NCI-H1436 (cell line): ENCODE measurements around the gene DALRD3.

Experiments
- DNase-seq: peaks from one replicate; lab custom pipeline; 2025; lab: John Stamatoyannopoulos, UW

Gene DALRD3

DNA sequence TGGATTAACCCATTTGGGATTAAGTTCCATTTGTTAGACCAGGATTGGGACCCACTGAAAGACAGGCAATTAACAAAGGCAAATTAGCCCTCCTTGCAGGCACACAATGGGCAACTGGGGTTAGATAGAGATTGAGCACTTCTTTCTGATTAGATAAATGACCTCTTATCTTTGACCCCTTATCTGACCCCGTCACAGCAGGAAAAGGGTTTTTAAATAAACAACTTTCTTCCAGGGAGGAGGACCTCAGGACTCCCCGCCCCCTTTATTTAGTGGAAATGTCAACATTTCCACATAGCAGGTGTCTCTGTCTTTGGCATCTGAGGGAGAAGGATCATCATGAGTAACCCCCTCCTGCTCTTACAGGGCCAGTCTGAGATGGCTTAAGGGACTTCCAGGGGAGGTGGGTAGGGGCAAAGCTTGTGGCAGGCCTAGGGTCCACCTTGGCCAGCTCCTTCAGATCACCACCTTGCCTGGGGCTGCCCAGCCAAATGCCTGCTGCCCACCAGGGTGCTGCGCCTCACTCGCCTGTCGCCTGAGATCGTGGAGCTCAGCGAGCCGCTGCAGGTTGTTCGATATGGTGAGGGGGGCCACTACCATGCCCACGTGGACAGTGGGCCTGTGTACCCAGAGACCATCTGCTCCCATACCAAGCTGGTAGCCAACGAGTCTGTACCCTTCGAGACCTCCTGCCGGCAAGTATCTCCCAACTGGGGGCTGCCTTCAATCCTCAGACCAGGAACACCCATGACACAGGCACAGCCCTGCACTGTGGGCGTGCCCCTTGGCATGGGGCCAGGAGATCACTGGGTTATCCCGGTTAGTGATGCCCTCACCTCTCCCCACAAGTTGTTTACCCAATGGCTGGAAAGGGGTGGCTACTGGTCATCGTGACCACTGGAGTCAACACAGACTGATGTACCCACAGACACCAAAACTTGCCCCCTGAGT, 13.8 kb downstream of the DALRD3 start:
- DNase-seq = no peak

DNA sequence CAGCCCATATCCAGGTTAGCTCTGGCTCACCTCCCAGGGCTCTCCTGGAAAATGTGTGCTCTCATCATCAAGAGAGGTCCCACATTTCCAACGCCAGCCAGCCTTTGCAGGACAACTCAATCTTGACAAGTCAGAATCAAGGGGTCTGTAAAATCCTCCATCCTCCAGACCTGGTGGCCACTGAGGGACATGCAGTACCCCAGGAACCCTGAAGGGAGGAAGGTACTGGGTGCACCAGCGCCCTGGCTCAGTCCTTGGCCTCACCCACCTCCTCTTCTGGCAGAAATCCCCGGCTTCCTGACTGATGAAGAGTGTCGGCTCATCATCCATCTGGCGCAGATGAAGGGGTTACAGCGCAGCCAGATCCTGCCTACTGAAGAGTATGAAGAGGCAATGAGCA, 17.2 kb downstream of the DALRD3 start:
- no peak for DNase-seq

DNA sequence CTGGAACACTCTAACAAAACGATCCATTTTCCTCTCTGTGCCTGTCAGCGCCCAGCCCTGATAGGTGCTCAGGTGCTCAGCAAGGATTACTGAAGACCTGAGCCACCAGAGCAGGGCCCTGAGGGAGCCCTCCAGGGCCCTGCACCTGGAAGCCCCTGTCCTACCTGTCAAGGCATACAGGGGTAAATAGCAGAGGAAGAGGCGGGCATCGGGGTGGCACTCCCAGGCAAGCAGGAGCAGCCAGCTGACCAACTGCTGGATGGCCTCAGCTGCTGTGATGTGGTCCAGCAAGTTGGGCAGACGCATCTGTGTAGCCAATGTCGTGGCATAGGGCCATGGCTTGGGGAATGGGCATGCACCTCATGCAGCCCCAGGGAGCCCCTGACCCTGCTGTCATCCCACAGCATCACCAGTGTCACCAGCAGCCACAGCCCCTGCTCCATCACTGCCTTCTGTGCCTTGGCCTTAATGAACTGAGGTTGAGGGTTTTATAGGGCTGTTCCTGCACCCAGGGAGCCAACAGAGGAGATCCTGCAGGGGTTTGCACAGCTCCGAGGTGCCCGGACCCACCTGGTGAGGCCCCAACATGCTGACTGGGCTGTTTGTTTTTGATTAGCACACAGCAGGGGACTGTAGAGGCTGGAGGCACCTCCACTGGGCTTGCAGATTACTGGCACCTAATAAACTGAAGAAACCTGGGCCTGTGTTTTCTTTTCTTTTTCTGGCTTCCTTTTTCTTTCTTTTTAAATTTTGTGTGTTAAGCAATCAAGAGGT, 19.1 kb downstream of the DALRD3 start:
- DNase-seq = no peak

DNA sequence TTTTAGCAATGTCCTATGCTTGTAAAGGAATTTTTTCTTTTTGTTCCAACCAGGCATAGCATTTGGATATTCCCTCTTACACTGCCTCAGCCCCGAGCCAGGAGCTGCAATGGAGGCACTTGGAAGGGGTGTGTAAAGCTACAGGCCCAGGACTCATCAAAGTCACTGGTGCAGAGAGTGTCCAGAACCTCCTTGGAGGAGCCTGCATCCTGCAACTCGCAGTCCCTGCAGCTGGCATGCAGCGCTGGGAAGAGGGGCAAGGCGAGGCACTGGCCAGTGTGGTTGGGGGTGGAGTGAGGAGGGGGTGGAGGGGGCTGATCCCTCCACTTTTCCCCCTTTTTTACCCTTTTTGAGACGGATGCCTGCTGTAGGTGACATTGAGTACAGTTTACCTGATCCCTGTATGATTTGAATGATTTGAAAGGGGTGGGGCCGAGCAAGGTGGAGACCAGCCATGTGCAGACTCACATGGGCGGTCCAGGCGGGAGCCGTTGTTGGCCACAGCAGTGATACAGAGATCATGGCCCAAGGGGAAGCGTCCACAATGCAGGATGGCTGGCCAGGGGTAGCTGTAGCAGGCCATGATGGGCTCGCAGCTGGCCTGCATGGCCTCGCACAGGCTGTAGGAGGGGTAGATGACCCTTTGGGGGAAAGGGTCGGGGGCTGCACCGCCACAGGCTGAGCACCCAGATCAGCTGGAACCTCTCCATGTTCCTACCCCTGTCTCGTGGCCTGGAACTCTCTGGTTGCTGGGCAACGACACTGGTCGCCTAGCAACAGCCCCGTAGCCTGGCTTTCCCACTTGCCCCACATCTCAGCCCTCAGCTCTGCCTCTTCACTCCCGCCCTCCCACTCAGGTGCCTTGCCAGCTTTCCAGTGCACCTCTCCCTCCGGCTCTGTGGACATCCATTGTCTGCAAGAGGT, 20.4 kb downstream of the DALRD3 start:
- DNase-seq = peak; percentile 25

DNA sequence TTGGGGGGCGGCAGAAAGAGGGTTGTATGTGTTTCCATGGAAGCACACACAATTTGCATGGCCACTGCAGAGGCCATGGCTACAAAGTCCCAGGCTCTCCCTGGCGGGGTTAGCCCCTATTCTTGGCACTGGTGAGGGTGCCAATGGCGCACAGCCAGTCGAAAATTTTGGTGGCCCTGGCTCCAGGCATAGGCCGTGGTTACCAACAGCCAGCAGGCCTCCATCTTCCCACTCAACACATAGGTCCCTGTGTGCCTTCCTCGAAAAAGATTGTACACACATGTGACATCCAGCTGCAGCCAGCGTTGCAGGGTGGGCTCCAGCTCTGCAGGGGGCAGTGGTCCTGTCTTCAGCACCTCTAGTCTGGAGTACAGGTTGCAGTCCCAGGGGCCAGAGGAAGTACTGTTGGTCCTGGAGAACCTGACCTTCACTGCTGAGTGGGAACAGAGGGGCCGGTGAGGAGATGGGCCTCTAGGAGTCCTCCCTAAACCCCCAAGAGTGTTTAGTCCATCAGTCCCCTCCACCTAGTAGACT, 21.2 kb downstream of the DALRD3 start:
- no peak for DNase-seq

DNA sequence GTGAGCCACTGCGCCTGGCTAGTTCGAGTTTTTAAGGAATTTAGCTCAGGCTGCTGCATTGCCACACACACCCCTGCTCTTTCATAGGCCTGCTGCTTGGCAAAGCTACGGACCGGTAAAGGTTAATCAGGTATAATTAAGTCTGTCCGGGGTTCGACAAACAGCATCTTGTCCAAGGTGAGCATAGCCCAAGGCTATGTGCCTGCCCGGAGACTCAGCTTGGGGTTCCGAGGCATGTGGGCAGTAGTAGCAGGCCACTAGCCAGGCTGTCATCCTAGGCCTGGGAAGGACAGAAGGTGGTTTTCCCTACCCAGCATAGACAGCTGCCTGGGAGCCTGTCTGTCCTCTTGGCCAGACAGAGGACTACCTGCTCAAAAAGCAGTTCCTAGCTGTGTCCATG, 21.7 kb downstream of the DALRD3 start:
- no peak for DNase-seq

DNA sequence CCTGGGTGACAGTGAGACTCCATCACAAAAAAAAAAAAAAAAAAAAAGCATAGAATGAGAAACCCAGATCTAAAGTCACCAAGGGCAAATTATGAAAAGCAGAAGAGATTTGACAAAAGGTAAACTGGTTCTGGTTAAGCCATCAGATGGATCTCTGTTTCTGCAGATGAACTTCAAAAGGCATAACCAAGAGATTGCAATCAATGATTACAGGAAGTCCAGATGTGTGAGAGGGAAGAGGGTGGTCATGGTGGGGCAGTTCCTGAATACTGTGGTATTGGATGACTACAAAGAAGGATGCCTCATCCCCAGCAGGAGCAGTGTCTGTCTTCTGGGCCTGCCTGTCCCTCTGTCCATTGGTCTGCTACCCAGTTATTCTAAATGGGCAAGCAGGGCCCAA, 24.5 kb downstream of the DALRD3 start:
- no peak for DNase-seq

DNA sequence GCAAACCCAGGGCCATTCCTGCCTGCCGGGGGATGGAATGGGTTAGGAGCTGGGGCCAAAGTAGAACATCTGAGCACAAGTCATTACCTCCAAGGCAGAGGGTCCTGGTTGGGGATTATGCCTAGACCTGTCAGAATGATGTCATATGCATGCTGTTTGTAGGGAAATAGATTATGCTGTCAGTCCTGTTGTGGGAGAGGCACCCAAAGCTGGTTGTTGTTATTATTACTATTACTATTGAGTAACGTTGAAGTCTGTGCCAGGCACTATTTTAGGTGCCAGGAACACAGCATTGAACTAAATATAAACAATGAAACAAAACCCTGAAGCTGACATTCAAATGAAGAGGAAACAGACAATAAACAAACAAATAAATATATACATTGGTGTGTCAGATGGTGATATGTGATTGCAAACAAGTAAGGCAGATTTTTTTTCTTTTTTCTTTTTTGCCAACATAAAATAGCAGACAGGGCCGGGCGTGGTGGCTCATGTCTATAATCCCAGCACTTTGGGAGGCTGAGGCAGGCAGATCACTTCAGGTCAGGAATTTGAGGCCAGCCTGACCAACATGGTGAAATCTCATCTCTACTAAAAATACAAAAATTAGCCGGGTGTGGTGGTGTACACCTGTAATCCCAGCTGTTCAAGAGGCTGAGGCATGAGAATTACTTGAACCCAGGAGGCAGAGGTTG, 26.4 kb downstream of the DALRD3 start:
- no peak for DNase-seq

DNA sequence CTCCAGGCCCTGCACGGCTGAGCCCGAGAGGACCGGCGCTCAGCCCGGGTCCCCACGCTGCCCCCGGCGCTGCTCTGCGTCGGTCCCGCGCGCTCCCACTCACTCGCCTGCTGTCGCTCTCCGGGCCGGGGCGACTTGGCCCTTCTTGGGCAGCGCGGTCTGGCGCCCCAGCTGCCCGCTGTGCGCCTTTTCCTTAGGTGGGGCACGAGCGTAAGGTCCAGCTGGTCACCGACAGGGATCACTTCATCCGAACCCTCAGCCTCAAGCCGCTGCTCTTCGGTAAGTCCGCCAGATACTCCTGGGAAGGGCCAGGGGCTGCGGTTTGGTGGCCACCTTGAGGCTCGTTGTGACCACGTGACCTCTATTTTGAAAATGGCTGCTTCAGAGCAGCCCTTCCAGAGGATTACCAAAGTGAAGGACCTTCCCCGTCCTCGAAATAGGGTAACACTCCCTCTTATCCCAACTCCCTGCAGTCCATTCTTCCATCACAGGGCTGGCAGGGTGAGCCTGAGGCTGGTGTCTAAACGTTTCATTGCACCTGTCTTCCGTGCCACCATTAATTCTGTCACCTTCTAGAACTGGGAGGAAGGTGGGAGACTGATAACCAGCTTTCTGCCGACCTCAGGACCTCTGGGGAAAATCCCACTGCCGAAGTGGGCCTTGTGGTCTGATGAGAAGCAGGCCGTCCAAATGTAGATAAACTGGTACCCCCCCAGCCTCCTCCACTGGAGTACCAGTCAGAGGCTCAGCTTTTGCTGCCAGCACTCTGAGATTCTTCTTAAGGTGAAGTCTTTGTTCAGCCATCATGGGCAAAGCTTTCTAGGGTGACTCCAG, 27.5 kb downstream of the DALRD3 start:
- DNase-seq = no peak

DNA sequence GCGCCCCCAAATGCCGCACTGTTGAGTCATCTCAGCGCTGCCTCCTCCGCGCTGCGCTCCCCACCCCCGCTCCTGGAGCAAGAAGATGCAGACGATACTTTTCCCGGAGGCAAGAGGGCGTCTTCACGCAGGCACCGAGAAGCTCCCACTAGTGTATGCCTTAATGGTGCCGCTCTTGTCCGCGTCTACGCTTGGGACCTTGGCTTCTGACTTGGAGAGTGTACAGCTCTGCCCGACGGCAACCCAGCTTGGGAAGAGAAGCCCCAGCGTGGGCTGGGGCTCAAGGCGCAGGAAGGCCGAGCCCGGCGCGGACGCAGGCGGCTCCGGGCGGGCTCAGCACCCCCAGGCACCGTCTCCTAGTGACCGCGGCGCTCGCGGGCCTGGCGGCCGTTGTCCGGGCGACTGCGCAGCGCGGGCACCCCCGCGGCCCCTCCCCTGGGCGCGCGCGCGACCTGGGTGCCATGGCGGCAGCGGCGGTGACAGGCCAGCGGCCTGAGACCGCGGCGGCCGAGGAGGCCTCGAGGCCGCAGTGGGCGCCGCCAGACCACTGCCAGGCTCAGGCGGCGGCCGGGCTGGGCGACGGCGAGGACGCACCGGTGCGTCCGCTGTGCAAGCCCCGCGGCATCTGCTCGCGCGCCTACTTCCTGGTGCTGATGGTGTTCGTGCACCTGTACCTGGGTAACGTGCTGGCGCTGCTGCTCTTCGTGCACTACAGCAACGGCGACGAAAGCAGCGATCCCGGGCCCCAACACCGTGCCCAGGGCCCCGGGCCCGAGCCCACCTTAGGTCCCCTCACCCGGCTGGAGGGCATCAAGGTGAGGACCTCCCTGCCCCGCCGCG, 28.4 kb downstream of the DALRD3 start, which contains the start of gene P4HTM:
P4HTM (plus strand) TSS at position 446 of the 840 bp plus-strand sequence; CDS start at position 462, 16 bp downstream.
- peak; percentile 30 for DNase-seq

DNA sequence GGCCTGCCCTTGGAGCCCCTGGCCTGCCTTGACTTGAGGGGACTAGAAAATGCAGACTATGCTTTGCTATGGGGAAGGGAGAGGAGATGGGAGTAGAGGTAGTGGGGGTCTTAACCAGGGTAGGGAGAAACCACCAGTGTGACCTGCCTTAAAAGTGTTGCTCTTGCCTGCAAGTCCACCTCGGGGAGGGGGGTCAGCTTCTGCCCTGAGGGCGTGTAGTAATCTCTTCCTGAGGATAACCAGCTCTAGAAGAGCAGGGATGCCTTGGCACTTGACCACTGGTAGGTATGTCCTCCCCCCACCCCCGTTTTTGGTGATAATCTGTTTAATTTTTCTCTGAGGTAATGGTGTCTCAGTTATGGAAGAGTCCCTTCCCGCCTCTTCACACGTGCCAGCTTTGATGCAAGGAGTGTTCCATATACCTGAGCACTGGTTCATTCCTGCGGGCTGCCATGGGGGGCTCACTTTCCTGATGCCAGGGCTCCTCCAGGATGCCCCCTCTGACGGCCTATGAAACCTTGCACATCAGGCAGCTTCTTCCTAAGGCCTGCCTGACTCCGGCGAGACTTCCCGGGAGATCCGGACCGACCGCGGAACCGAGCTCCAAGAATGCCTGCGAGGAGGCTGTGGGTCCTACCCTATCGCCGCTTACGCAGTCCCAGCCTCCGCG, 29.1 kb downstream of the DALRD3 start:
- DNase-seq = no peak

DNA sequence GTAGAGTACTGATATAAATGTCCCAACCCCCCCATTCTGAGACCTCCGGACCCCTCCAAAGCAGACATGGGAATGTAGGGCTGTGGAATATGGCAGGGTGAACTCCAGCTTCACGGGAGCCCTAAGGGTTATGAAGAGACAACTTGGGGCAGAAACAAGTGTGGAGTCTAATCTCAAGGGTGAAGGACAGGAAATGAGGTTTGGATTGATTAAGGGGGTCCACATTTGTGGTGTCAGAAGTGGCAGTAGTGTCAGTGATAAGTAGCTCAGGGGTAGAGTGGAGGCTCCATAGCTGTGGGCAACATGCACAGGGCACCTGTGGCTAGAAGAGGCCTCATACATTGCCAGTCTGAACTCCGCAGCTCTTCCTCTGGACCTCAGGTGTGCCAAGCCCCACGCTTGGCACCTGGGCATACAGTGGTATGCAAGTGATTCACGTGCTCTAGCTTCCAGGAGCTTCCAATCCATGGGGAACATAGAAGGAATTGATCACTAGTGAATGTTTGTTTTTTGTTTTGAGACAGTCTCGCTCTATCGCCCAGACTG, 32.5 kb downstream of the DALRD3 start:
- no peak for DNase-seq

DNA sequence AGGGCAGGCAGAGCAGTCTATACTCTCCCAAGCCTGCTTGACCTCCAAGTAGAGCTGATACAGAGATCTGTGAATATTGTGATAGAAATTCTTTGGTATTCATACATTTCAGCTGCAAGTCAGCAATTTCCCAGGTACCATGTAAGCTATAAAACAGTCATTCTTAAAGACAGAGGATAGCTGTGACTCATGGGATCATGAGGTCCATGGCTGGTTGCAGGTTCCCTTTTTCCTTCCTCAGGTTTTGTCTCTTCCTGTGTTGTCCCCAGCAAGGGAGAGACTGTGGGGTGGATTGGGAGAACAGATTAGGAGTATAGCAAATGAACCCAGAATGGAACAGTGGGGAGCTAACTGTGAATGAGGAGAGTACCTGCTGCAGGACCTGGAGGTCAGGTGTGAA, 33.7 kb downstream of the DALRD3 start:
- DNase-seq = no peak

DNA sequence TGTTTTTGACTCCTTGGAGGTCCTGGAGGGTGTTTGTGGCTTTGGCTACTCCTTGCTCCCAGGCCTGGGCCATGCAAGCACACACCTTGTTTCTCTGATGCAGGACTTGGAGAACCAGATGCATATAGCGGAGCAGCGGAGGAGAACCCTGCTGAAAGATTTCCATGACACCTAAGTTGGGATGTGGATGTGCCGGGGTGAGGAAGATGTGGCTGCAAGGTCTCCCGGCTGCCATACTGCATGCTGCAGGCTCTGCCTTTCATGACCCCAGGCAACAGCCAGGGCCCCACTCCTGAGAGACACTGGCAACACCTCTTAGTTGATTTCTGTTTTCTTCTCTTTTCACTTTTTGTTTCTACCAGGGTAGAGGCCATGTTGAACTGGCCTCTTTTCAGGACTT, 35.3 kb downstream of the DALRD3 start:
- no peak for DNase-seq

DNA sequence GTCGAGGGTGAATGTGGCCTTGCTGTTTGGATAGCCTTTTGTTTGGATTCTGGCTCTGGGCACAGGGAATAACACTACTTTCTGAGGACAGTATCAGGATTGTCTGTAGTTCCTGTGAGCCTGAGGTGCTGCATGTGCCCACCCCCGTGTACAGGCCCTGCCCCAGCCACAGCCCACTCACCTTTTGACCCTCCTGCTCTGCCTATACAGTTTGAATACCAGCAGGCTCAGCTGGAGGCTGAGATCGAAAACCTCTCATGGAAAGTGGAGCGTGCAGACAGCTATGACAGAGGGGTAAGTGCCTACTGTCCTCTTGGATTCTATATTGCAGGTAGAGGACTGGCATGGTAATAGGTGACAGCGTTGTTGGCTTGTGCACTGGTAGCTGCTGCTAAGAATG, 35.7 kb downstream of the DALRD3 start:
- no peak for DNase-seq

DNA sequence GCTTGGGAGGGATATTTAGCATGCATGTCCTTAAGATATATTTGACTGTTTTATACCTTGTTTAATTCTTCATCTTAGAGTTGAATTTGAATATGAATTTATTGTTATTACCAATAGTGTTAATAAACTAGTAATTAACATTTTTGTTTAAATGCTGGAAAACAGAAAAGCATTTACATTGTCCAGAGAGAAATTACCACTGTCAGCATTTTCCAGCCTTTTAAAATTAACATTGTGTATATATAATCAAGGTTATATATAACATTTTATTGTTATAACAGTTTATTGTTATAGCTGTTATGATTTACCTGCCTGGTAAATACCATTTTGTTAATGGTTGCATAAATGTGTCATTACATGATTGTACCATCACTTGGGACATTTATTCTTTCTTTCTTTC, 36.4 kb downstream of the DALRD3 start:
- DNase-seq = no peak

DNA sequence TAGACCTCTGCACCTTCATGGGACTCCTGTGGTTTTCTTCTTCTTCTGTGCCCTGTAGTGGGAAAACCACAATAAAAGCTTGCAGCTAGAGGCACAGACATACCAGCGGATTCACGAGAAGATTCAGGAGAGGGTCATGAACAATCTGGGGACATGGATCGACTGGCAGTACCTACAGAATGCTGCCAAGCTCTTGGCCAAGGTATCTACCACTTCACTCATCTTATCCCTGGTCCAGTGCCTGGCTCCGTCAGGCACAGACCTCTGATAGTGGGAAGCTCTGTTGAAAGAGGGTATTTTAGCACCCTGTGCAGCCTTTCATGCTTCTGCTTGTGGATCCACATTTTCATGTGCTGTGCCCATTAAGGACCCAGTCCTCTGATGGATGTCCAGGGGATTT, 38.1 kb downstream of the DALRD3 start:
- no peak for DNase-seq

DNA sequence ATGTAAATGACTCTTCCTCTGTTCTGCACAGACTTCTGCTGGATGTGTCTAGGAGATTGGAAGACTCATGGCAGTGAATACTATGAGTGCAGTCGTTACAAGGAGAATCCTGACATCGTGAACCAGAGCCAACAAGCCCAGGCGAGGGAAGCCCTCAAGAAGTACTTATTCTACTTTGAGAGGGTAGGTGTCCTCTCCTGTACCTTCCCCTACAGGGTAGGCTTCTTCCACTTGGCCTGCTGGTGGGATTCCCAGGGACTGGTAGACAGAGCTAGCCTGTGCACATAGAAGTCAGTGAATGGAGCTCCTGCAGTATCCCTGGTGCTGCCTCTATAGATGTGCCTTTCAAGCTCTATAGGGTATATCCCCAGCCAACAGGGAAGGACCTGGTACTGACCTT, 38.9 kb downstream of the DALRD3 start:
- DNase-seq = no peak
